ENCODE measurements around the gene CAPS.

- TF ChIP-seq, protein P1, sequence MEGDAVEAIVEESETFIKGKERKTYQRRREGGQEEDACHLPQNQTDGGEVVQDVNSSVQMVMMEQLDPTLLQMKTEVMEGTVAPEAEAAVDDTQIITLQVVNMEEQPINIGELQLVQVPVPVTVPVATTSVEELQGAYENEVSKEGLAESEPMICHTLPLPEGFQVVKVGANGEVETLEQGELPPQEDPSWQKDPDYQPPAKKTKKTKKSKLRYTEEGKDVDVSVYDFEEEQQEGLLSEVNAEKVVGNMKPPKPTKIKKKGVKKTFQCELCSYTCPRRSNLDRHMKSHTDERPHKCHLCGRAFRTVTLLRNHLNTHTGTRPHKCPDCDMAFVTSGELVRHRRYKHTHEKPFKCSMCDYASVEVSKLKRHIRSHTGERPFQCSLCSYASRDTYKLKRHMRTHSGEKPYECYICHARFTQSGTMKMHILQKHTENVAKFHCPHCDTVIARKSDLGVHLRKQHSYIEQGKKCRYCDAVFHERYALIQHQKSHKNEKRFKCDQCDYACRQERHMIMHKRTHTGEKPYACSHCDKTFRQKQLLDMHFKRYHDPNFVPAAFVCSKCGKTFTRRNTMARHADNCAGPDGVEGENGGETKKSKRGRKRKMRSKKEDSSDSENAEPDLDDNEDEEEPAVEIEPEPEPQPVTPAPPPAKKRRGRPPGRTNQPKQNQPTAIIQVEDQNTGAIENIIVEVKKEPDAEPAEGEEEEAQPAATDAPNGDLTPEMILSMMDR (IDR thresholded peaks at IDR 0.05) = no peak
- no peak for TF ChIP-seq POLR2A (IDR thresholded peaks at IDR 0.05)
Observed at GRCh38 chr19:5937550-5937949, 23.5 kb downstream of the CAPS start.
